GM12878 (cell line): Measurements from ENCODE around the gene ATXN1. TPM values are rescaled to one million over a fixed set of nuclear protein-coding genes. Genes with fewer than 3 reads are reported as not detected.

Source experiments
- ATAC-seq: fragments of 200-7000 bp; cut with Tn5 transposase; 3 replicates; pipeline ENCODE4 v1.9.1; 2020; ENCODE audit warnings: mild to moderate bottlenecking, moderate library complexity
- BruUV-seq: library from RNA; stranded (reverse); fragments of 400-500 nt; replicated peaks from 2 replicates; lab custom pipeline; 2021; lab: Mats Ljungman, UMichigan
- CTCF ChIA-PET: fragments of 300-600 bp; sonication (Branson Sonifier 250); formaldehyde crosslinking; extraction: SDS; loops from one replicate; lab custom pipeline; 2021; ENCODE audit warnings: inconsistent platforms; lab: Yijun Ruan, JAX
- POLR2A ChIA-PET: fragments of 350-600 bp; formaldehyde crosslinking; extraction: SDS; loops from one replicate; lab custom pipeline; 2021; ENCODE audit warnings: inconsistent platforms; lab: Charles Lee
- RAD21 ChIA-PET: fragments of 300-600 bp; sonication (Branson Sonifier 250); formaldehyde crosslinking; loops from one replicate; lab custom pipeline; 2023; ENCODE audit warnings: antibody characterized with exemption; ENCODE audit not compliant: unreplicated experiment; lab: Charles Lee
- SMC1A ChIA-PET: fragments of 300-600 bp; sonication (Branson Sonifier 250); formaldehyde crosslinking; loops from one replicate; lab custom pipeline; 2023; ENCODE audit not compliant: unreplicated experiment, uncharacterized antibody; lab: Charles Lee
- DNase-seq: peaks from one replicate; pipeline ENCODE4 v3.0.0-alpha.2; 2011; ENCODE audit warnings: low read depth, low spot score
- FAIRE-seq: peaks from 3 replicates; lab custom pipeline; 2011; peaks lifted over from hg19 to GRCh38; lab: Jason Lieb, UNC
- H2AFZ ChIP-seq: 2 replicates; pipeline ENCODE4 v1.6.0; 2011; ENCODE audit warnings: low read depth, low read length, control low read depth; ENCODE audit not compliant: control insufficient read depth
- H3K27ac ChIP-seq: 2 replicates; pipeline ENCODE4 v1.5.1; 2011; ENCODE audit warnings: control low read depth; ENCODE audit not compliant: control insufficient read depth, insufficient read depth
- H3K27me3 ChIP-seq, 2 experiments: replicated peaks in 1 of 2; 2 replicates each; pipeline versions ENCODE4 v1.6.0 to v1.6.1; 2011; ENCODE audit warnings: low read length in 1 of 2; ENCODE audit not compliant: control insufficient read depth in 2 of 2, insufficient read depth in 2 of 2
- H3K36me3 ChIP-seq, 2 experiments: 2 replicates each; pipeline ENCODE4 v1.5.1; 2011; ENCODE audit warnings: low read length in 1 of 2; ENCODE audit not compliant: control insufficient read depth in 2 of 2, insufficient read depth in 2 of 2
- H3K4me1 ChIP-seq: 2 replicates; pipeline ENCODE4 v1.6.1; 2011; ENCODE audit warnings: mild to moderate bottlenecking, low read length, moderate library complexity, mixed read lengths; ENCODE audit not compliant: control insufficient read depth, insufficient read depth
- H3K4me2 ChIP-seq: 2 replicates; pipeline ENCODE4 v1.6.0; 2011; ENCODE audit warnings: control low read depth; ENCODE audit not compliant: control insufficient read depth, insufficient read depth
- H3K4me3 ChIP-seq: fragments of 200-600 bp; sonication (generic); 2 replicates; pipeline ENCODE4 v1.5.1; 2016
- H3K79me2 ChIP-seq: 2 replicates; pipeline ENCODE4 v1.6.0; 2011; ENCODE audit warnings: low read length; ENCODE audit not compliant: control insufficient read depth, insufficient read depth
- H3K9ac ChIP-seq: 2 replicates; pipeline ENCODE4 v1.8.0; 2011; ENCODE audit warnings: low read length, control low read depth, mixed read lengths; ENCODE audit not compliant: control insufficient read depth, insufficient read depth
- H3K9me3 ChIP-seq: replicated peaks from 3 replicates; pipeline ENCODE4 v1.5.1; 2011; ENCODE audit warnings: mild to moderate bottlenecking, low read length; ENCODE audit not compliant: control insufficient read depth, insufficient read depth
- H4K20me1 ChIP-seq: 2 replicates; pipeline ENCODE4 v1.6.0; 2011; ENCODE audit not compliant: control insufficient read depth, insufficient read depth
- CREB1 ChIP-seq: IDR thresholded peaks from 2 replicates; pipeline ENCODE4 v1.6.1; 2012; ENCODE audit warnings: low read depth, mild to moderate bottlenecking, inconsistent platforms
- CTCF ChIP-seq, 3 experiments: IDR thresholded peaks in 2 of 3; conservative IDR thresholded peaks in 1 of 3; 2 replicates each; pipeline ENCODE4 v1.5.1; 2011; ENCODE audit warnings: low read depth in 3 of 3, low read length in 3 of 3, mild to moderate bottlenecking in 3 of 3, control low read depth in 2 of 3, moderate library complexity in 2 of 3, inconsistent platforms in 1 of 3, mixed read lengths in 1 of 3; ENCODE audit not compliant: control insufficient read depth in 2 of 3, insufficient read depth in 1 of 3; ENCODE audit errors: extremely low read depth in 1 of 3
- NFYB ChIP-seq: IDR thresholded peaks from 2 replicates; pipeline ENCODE4 v1.6.1; 2011; ENCODE audit warnings: low read depth, mild to moderate bottlenecking, low read length, improper control_type of control experiment, moderate library complexity; ENCODE audit not compliant: insufficient read depth
- NR2F1 ChIP-seq: fragments of 450-650 bp; conservative IDR thresholded peaks from 2 replicates; pipeline ENCODE4 v1.6.1; 2017; ENCODE audit warnings: mild to moderate bottlenecking
- PAX8 ChIP-seq: fragments of 450-650 bp; IDR thresholded peaks from 2 replicates; pipeline ENCODE4 v1.6.1; 2017; ENCODE audit warnings: mild to moderate bottlenecking, moderate library complexity
- PRDM15 ChIP-seq: fragments of 450-650 bp; formaldehyde crosslinking; IDR thresholded peaks from 2 replicates; pipeline ENCODE4 v1.4.0; 2020; ENCODE audit warnings: mild to moderate bottlenecking, moderate library complexity
- SMARCA5 ChIP-seq: fragments of 450-650 bp; IDR thresholded peaks from 2 replicates; pipeline ENCODE4 v1.6.1; 2017; ENCODE audit warnings: mild to moderate bottlenecking
- SUPT20H ChIP-seq: IDR thresholded peaks from 2 replicates; pipeline ENCODE4 v1.6.1; 2011; ENCODE audit warnings: low read depth, mild to moderate bottlenecking, low read length, moderate library complexity, borderline replicate concordance; ENCODE audit not compliant: control insufficient read depth
- TBL1XR1 ChIP-seq: IDR thresholded peaks from 2 replicates; pipeline ENCODE4 v1.6.1; 2012; ENCODE audit warnings: low read depth, low read length, improper control_type of control experiment
- WGBS: methylation state at CpG from one replicate; pipeline ENCODE4 v1.1.6; 2016; ENCODE audit warnings: low lambda C conversion rate; ENCODE audit not compliant: insufficient replicate concordance, insufficient coverage; ENCODE audit errors: missing lambda C conversion rate; 5-methylcytosine and 5-hydroxymethylcytosine counted together
- in situ Hi-C: fragments of 300-500 bp; cut with MboI; formaldehyde crosslinking; loops from 9 replicates; pipeline ENCODE4 v1.14.3; 2018; ENCODE audit warnings: mixed read lengths
- intact Hi-C: fragments of 100-400 bp; cut with micrococcal nuclease; formaldehyde crosslinking; loops from one replicate; pipeline ENCODE4 v1.14.2; 2022; ENCODE audit not compliant: unreplicated experiment
- polyA plus RNA-seq, 11 experiments: library from polyadenylated mRNA; depleted of rRNA in 4 of 11; unstranded in 6 of 11; stranded (reverse) in 5 of 11; fragments of >200 nt; fragmentation: Nextera tagmentation in 4 of 11; fragmentation: Illumina TruSeq in 1 of 11; extraction: Ambion mirVana in 4 of 11; extraction: Trizol in 1 of 11; gene quantifications; 1 replicate in 1 of 11; 2 replicates in 10 of 11; pipeline versions ENCODE4 v1.2.1 to v1.2.3, GENCODE V29; 2011 to 2016; ENCODE audit warnings: inconsistent platforms in 2 of 11, missing spikeins in 2 of 11, low read depth in 1 of 11
- total RNA-seq, 4 experiments: library from RNA; depleted of rRNA in 3 of 4; stranded (reverse); fragments of >200 nt in 3 of 4; fragmentation: Illumina TruSeq in 1 of 4; extraction: Trizol in 1 of 4; gene quantifications; 2 replicates each; pipeline versions ENCODE4 v1.2.1 to v1.2.3, GENCODE V29; 2013 to 2021

Gene ATXN1
- total and polyA plus RNA-seq, 10 of the 15 experiments (the other 5 are each of a cell fraction or from before 2014, with no cell fraction given), result 12.2 to 51.2 (median 20.5) TPM

- H3K4me1 ChIP-seq, result no peaks in the 10 kb centered on the region
- DNase-seq (no peak), ATAC-seq (no peak), FAIRE-seq (no peak)
- CTCF ChIA-PET, result interaction anchor here (2.5 to 2.6 kb wide), 2 partner anchors 31 to 37 kb away, joined by 6 read pairs; no protein-coding TSS in a partner anchor
- WGBS, result 0% methylated on average over 2 of the region's 2 CpGs
- H3K27ac ChIP-seq, result no peak overlapping the region
- no peak overlapping the region for H3K4me2 ChIP-seq
- in situ Hi-C loops (no loop called here), intact Hi-C loops (no loop called here)
- H3K27me3 ChIP-seq, result no peaks in the 10 kb centered on the region; a peak in 1 of 4 replicates
- POLR2A ChIA-PET, result no interaction called here
- RAD21 ChIA-PET, result interaction anchor here (0.7 kb wide), 1 partner anchor 182 kb away, joined by 4 read pairs; no protein-coding TSS in a partner anchor
- H4K20me1 ChIP-seq, result no peaks in the 10 kb centered on the region
- SMC1A ChIA-PET, result no interaction called here
- H2AFZ ChIP-seq, result no peak overlapping the region
- BruUV-seq, result no TSS peak
- no peak for TF ChIP-seq PRDM15
- no peaks in the 10 kb centered on the region for H3K36me3 ChIP-seq
- no peaks in the 10 kb centered on the region for H3K79me2 ChIP-seq
- H3K4me3 ChIP-seq, result no peak overlapping the region
- no peaks in the 10 kb centered on the region for H3K9me3 ChIP-seq
- H3K9ac ChIP-seq, result no peak overlapping the region
Observed at GRCh38 chr6:16802071-16802470, 40.8 kb upstream of the ATXN1 start.

DNA sequence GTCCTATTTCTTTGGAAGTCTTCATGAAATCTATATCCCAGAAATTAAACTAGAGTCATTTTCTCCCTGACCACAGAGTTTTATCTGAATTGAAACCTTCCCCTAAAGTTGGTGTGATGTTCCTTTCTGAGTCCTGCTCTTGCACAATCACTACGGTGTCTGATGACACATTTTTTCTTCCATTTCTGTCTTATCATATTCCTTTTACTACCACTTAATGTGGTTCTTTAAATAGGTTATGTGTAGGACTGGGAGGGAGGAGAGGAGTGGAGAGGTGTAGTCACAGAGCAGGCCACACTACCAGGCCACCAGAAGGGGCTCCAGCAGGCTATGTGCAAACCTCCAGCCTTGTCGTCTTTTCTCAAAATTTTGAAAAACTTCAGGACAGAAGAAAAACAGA is 39.7 kb upstream of the ATXN1 start:
- no peak for FAIRE-seq
- H3K79me2 ChIP-seq, result no peaks in the 10 kb centered on the region
- no peaks in the 10 kb centered on the region; a peak in 1 of 4 replicates for H3K27me3 ChIP-seq
- no peaks in the 10 kb centered on the region for H3K36me3 ChIP-seq
- 60% methylated on average over 2 of the region's 2 CpGs for WGBS
- H3K27ac ChIP-seq, result no peak overlapping the region
- H4K20me1 ChIP-seq, result no peaks in the 10 kb centered on the region
- H2AFZ ChIP-seq, result no peak overlapping the region
- intact Hi-C loops, result no loop called here
- no peak overlapping the region for H3K4me3 ChIP-seq
- H3K9me3 ChIP-seq, result no peaks in the 10 kb centered on the region
- no TSS peak for BruUV-seq
- SMC1A ChIA-PET, result interaction anchor here (0.6 to 1.6 kb wide), 3 partner anchors 9 to 165 kb away, joined by 3 read pairs; no protein-coding TSS in a partner anchor
- no peak overlapping the region for H3K9ac ChIP-seq
- H3K4me2 ChIP-seq, result no peak overlapping the region
- POLR2A ChIA-PET, result no interaction called here
- CTCF ChIA-PET, result interaction anchor here (0.7 to 2.6 kb wide), 5 partner anchors 9 to 37 kb away, joined by 3 to 6 read pairs (median 3); no protein-coding TSS in a partner anchor
- no peak for DNase-seq
- ATAC-seq, result no peak
- no peaks in the 10 kb centered on the region for H3K4me1 ChIP-seq
- RAD21 ChIA-PET, result no interaction called here
- in situ Hi-C loops, result no loop called here
- no peak for TF ChIP-seq NFYB
- TF ChIP-seq CREB1, result no peak
- no peak for TF ChIP-seq TBL1XR1
- TF ChIP-seq NR2F1, result no peak
- TF ChIP-seq SMARCA5, result no peak
- TF ChIP-seq PAX8, result no peak
- no peak for TF ChIP-seq CTCF (IDR thresholded peaks at IDR 0.05 in 2 of 3, conservative IDR thresholded peaks at IDR 0.05 in 1 of 3; ENCODE audit: control insufficient read depth in 2 of 3, extremely low read depth in 1 of 3, insufficient read depth in 1 of 3, low read depth in 3 of 3, low read length in 3 of 3)
- no peak for TF ChIP-seq SUPT20H
